GDM1 (cell line): ENCODE results near the gene DDB1.

Source experiments
- DNase-seq: peaks from one replicate; lab custom pipeline; 2025; lab: John Stamatoyannopoulos, UW

The DDB1 gene

GRCh38 chr11:61332797-61333549 lies at the start of gene DDB1, which contains the start of gene TKFC:
TSS of gene DDB1 (minus strand) at chr11:61333105. CDS start at chr11:61332968, 137 bp downstream.
TSS of gene TKFC (plus strand) at chr11:61333228. CDS start at chr11:61334729, 1,501 bp downstream.
- DNase-seq, result peak; percentile 95

GRCh38 chr11:61380884-61381283 lies 48.0 kb upstream of the DDB1 start:
- no peak for DNase-seq

- no peak for DNase-seq
Observed at GRCh38 chr11:61378713-61379313, 45.9 kb upstream of the DDB1 start.

GRCh38 chr11:61377461-61378160 lies 44.7 kb upstream of the DDB1 start:
- no peak for DNase-seq

- DNase-seq, result no peak
Observed at GRCh38 chr11:61375761-61376108, 42.8 kb upstream of the DDB1 start.

GRCh38 chr11:61372659-61373420 lies 39.9 kb upstream of the DDB1 start:
- no peak for DNase-seq

- no peak for DNase-seq
Observed at GRCh38 chr11:61370349-61371005, 37.6 kb upstream of the DDB1 start.

GRCh38 chr11:61369372-61370348 lies 36.8 kb upstream of the DDB1 start:
- DNase-seq, result no peak

- DNase-seq, result no peak
Observed at GRCh38 chr11:61368646-61369045, 35.7 kb upstream of the DDB1 start.

GRCh38 chr11:61367406-61367805 lies 34.5 kb upstream of the DDB1 start:
- DNase-seq, result no peak

GRCh38 chr11:61364012-61364675 lies 31.2 kb upstream of the DDB1 start:
- DNase-seq, result no peak

- DNase-seq, result peak; percentile 36
Observed at GRCh38 chr11:61362542-61362875, 29.6 kb upstream of the DDB1 start.

GRCh38 chr11:61361741-61362541 lies 29.0 kb upstream of the DDB1 start, which contains the start of the genes CYB561A3 and TMEM138:
TSS of gene CYB561A3 (minus strand) at chr11:61361882. CDS start at chr11:61356713, 5,169 bp downstream.
TSS of gene TMEM138 (plus strand) at chr11:61362374. CDS start at chr11:61364391, 2,017 bp downstream.
- peak; percentile 90 for DNase-seq

- no peak for DNase-seq
Observed at GRCh38 chr11:61361237-61361740, 28.4 kb upstream of the DDB1 start.

GRCh38 chr11:61359516-61359915 lies 26.6 kb upstream of the DDB1 start:
- DNase-seq, result no peak

GRCh38 chr11:61358566-61358965 lies 25.7 kb upstream of the DDB1 start:
- no peak for DNase-seq

GRCh38 chr11:61357894-61358239 lies 25.0 kb upstream of the DDB1 start:
- no peak for DNase-seq

GRCh38 chr11:61357233-61357893 lies 24.5 kb upstream of the DDB1 start:
- no peak for DNase-seq
